ENCODE results near the gene SEMA4A.
A peak's percentile ranks its signal among the peaks of the same experiment; 100 is the strongest.
"Not testable (repeated sequence)": the region's sequence is repeated elsewhere in the genome, so short reads cannot be mapped to it uniquely, and the experiment has no call there.

The SEMA4A gene

DNA sequence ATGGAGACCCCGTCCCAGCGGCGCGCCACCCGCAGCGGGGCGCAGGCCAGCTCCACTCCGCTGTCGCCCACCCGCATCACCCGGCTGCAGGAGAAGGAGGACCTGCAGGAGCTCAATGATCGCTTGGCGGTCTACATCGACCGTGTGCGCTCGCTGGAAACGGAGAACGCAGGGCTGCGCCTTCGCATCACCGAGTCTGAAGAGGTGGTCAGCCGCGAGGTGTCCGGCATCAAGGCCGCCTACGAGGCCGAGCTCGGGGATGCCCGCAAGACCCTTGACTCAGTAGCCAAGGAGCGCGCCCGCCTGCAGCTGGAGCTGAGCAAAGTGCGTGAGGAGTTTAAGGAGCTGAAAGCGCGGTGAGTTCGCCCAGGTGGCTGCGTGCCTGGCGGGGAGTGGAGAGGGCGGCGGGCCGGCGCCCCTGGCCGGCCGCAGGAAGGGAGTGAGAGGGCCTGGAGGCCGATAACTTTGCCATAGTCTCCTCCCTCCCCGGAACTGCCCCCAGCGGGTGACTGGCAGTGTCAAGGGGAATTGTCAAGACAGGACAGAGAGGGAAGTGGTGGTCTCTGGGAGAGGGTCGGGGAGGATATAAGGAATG is 38.4 kb upstream of the SEMA4A start:
- peak overlapping the region; percentile 92 for H3K4me3 Mint-ChIP-seq
- peaks cover 50% of the 10 kb centered on the region for H3K4me1 Mint-ChIP-seq (ENCODE audit: low read depth)
- H3K27ac Mint-ChIP-seq = peak overlapping the region; percentile 58
- no peaks in the 10 kb centered on the region for H3K9me3 Mint-ChIP-seq
- peaks cover 25% of the 10 kb centered on the region for H3K27me3 Mint-ChIP-seq
- peaks cover 18% of the 10 kb centered on the region for H3K36me3 Mint-ChIP-seq (ENCODE audit: low read depth)

GRCh38 chr1:156115514-156116374 is 37.6 kb upstream of the SEMA4A start:
- peaks cover 25% of the 10 kb centered on the region for H3K36me3 Mint-ChIP-seq (ENCODE audit: low read depth)
- peaks cover 21% of the 10 kb centered on the region for H3K27me3 Mint-ChIP-seq
- peak overlapping the region; percentile 92 for H3K4me3 Mint-ChIP-seq
- H3K27ac Mint-ChIP-seq = peak overlapping the region; percentile 58
- peaks cover 57% of the 10 kb centered on the region for H3K4me1 Mint-ChIP-seq (ENCODE audit: low read depth)
- H3K9me3 Mint-ChIP-seq = no peaks in the 10 kb centered on the region

- Mint-ChIP-seq H3K27me3 (peaks cover 17% of the 10 kb centered on the region), H3K27ac (peak overlapping the region; percentile 41), H3K4me3 (peak overlapping the region; percentile 92), H3K4me1 (ENCODE audit: low read depth) (peaks cover 57% of the 10 kb centered on the region), H3K36me3 (ENCODE audit: low read depth) (peaks cover 32% of the 10 kb centered on the region)
- H3K9me3 Mint-ChIP-seq = not testable (repeated sequence)
These were observed 36.7 kb upstream of the SEMA4A start for GRCh38 chr1:156116731-156117130.

DNA sequence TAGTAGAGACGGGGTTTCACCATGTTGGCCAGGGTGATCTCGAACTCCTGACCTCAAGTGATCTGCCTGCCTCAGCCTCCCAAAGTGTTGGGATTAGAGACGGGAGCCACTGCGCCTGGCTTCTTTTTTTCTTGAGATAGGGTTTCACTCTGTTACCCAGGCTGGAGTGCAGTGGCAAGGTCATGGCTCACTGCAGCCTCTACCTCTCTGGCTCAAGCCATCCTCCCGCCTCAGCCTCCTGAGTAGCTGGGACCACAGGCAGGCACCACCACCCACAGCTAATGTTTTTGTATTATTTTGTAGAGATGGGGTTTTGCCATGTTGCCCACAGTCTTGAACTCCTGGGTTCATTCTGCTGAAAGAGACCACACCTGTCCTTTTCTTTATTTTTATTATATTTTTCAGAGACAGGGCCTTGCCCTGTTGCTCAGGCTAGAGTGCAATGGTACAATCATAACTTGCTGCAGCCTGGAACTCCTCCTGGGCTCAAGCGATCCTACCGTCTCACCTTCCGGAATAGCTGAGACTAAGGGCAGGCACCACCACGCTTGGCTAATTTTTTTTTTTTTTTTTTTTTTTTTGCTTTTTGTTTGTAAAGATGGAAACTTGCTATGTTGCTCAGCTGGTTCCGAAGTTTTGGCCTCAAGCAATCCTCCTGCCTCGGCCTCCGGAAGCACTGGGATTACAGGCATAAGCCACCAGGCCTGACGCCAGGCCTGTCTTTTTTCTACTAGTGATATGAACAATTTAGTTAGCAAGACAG is 35.8 kb upstream of the SEMA4A start:
- Mint-ChIP-seq H3K9me3 (no peaks in the 10 kb centered on the region), H3K4me1 (ENCODE audit: low read depth) (peaks cover 61% of the 10 kb centered on the region), H3K4me3 (peak overlapping the region; percentile 61), H3K27me3 (peaks cover 11% of the 10 kb centered on the region), H3K27ac (no peak overlapping the region), H3K36me3 (ENCODE audit: low read depth) (peaks cover 36% of the 10 kb centered on the region)

DNA sequence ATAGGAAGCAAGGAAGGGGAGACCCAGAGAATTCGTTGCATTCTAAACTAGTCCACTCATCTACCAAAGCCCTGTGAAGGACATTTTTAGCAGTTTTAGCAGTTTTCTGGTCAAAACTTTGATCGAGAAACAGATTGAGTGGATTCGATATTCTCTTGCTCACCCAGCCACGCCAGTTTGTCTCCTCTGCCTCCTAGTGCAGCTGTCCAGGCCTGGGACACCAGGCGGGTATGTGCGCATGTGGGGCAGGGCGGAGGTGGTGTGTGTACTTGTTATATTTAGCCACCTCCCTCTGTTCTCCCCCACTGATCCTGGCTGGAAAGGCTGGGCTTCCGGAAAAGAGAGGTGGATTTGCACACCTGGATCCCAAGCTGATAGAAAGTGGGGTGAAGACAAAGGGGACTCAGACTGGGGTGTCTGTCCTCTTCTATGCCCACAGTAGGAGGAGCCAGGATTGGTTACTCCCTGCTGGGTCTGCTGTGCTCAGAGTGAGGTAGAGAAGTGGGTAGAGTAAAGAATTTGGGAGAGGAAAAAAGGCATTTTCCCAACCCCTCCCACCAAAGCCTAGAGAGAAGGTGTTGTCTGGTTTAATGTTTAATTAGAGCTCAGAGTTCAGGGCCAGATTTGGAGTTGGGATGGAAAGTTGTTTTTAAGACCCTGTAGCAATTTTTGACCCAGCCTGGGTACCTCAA is 35.1 kb upstream of the SEMA4A start:
- Mint-ChIP-seq H3K9me3 (no peaks in the 10 kb centered on the region), H3K4me1 (ENCODE audit: low read depth) (peaks cover 61% of the 10 kb centered on the region), H3K27me3 (peaks cover 11% of the 10 kb centered on the region), H3K36me3 (ENCODE audit: low read depth) (peaks cover 37% of the 10 kb centered on the region), H3K4me3 (peak overlapping the region; percentile 75), H3K27ac (no peak overlapping the region)

DNA sequence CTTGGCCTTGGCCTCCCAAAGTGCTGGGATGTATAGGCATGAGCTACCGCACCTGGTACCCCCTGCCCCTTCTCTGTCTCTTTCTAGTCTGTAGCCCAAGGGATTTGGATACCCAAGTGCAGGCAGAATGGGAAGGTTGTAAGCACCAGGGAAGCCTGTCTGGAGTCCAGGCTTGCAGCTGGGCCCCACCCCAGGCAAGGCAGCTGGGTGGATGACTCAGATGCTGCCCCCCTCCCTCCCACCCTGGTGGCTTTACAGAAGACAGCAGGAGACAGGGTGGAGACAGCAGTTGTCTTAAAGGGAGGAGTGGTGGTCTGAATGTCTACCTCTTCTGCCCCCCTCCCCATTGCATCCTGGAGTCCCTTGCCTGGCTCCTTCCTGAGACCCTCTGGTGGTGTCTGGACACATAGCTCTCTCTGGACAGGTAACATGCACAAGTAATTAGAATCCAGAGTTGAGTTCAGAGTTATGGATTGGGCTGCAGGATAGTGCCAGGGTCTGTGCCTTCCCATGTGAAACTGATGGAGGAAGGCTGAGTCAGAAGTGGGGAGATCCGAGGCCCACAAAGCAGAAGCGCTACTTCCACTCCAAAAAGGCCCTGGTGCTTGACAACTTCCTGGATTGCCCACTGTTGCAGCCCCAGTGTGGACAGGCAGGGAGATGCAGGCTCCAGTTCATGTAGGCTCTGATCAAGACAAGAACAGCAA is 33.7 kb upstream of the SEMA4A start:
- peaks cover 37% of the 10 kb centered on the region for H3K36me3 Mint-ChIP-seq (ENCODE audit: low read depth)
- H3K27me3 Mint-ChIP-seq = peaks cover 8% of the 10 kb centered on the region
- H3K27ac Mint-ChIP-seq = no peak overlapping the region
- H3K4me1 Mint-ChIP-seq (ENCODE audit: low read depth) = peaks cover 63% of the 10 kb centered on the region
- no peaks in the 10 kb centered on the region for H3K9me3 Mint-ChIP-seq
- H3K4me3 Mint-ChIP-seq = peak overlapping the region; percentile 61

- H3K27ac Mint-ChIP-seq = peak overlapping the region; percentile 16
- H3K4me3 Mint-ChIP-seq = peak overlapping the region; percentile 61
- peaks cover 66% of the 10 kb centered on the region for H3K4me1 Mint-ChIP-seq (ENCODE audit: low read depth)
- H3K27me3 Mint-ChIP-seq = peaks cover 8% of the 10 kb centered on the region
- H3K36me3 Mint-ChIP-seq (ENCODE audit: low read depth) = peaks cover 37% of the 10 kb centered on the region
- H3K9me3 Mint-ChIP-seq = no peaks in the 10 kb centered on the region
These were observed 33.1 kb upstream of the SEMA4A start for GRCh38 chr1:156120318-156120717.

- H3K27me3 Mint-ChIP-seq, H3K9me3 Mint-ChIP-seq, H3K4me3 Mint-ChIP-seq, H3K27ac Mint-ChIP-seq: not testable (repeated sequence)
- peaks cover 68% of the 10 kb centered on the region for H3K4me1 Mint-ChIP-seq (ENCODE audit: low read depth)
- H3K36me3 Mint-ChIP-seq (ENCODE audit: low read depth) = peaks cover 37% of the 10 kb centered on the region
These were observed 32.4 kb upstream of the SEMA4A start for GRCh38 chr1:156121005-156121404.

DNA sequence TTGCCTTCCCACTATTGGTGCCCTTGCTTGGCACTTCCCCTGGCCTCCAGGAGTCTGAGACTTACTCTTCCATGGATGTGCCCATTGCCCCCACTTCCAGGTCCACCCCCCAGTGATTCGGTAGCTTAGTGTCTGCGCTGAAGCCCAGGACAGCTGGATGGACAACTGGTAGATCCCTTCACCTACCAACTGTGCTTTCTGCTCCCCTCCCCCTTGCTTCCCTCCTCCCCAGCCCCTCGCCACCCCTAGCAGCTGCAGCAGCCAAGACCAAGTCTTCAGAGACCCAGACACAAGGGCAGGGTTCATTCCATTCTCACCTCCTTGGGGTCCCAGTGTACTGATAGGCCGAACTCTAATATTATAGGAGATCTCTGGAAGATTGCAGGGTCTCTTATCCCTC is 31.9 kb upstream of the SEMA4A start:
- Mint-ChIP-seq H3K9me3 (no peaks in the 10 kb centered on the region), H3K4me3 (no peak overlapping the region), H3K27me3 (peaks cover 6% of the 10 kb centered on the region), H3K27ac (peak overlapping the region; percentile 31), H3K36me3 (ENCODE audit: low read depth) (peaks cover 34% of the 10 kb centered on the region), H3K4me1 (ENCODE audit: low read depth) (peaks cover 68% of the 10 kb centered on the region)

DNA sequence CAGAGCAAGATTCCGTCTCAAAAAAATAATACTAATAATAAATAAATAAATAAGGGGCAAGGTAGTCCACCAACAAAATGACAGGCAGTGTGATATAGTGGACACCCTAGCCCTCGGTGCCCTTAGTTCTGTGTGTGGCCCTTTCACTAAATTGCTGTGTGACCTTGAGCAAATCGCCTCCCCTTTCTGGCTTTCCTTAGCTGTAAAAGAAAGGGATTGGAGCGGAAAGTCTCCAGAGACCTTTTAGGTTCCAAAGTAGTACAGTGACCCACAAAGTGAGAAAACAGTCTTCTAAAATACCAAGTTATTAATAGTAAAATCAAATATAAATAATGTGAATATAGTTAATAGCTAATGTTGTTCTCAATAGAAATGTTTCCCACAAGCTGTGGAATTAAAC is 31.3 kb upstream of the SEMA4A start:
- Mint-ChIP-seq H3K27ac (no peak overlapping the region), H3K27me3 (peaks cover 4% of the 10 kb centered on the region), H3K9me3 (no peaks in the 10 kb centered on the region), H3K4me1 (ENCODE audit: low read depth) (peaks cover 71% of the 10 kb centered on the region), H3K4me3 (peak overlapping the region; percentile 30), H3K36me3 (ENCODE audit: low read depth) (peaks cover 31% of the 10 kb centered on the region)

DNA sequence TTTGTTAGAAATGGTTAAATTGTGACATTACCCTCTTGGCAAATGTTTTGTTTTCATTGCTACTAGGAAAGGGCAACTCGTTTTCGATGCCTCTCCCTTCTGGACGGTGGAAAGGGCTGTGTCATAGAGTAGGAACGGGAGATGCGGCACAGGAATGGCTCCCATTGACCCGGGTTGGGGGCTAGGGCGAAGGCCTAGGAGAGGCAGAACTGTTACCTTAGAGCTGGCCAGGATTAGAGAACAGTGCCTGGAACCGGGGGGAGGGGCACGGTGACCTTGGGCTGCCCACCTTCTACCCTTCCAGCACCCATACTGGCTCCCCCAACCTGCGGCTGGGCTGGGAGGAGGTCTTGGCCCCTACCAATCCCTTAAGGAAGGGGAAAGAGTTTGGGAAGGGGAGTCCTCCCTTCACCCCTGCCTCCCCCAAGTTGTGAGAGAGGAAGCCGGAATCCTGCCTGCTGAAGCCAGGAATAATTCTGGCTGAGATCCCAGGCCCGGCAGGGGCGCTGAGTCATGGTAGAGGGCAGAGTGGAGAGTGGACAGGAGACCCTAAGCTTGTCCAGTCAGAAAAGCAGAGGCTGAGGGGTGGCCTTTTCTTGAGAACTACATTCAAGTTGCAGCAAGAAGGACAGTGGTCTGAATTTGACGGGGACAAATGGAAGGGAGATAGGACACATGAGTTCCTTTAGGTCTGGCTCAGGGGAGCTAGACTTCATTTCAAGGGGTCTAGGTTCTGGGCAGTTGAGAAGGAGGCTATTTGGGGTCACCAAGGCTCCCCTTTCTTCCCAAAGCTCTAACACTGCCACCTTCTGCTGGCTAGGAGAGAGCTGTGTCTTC is 30.6 kb upstream of the SEMA4A start:
- peak overlapping the region; percentile 30 for H3K4me3 Mint-ChIP-seq

DNA sequence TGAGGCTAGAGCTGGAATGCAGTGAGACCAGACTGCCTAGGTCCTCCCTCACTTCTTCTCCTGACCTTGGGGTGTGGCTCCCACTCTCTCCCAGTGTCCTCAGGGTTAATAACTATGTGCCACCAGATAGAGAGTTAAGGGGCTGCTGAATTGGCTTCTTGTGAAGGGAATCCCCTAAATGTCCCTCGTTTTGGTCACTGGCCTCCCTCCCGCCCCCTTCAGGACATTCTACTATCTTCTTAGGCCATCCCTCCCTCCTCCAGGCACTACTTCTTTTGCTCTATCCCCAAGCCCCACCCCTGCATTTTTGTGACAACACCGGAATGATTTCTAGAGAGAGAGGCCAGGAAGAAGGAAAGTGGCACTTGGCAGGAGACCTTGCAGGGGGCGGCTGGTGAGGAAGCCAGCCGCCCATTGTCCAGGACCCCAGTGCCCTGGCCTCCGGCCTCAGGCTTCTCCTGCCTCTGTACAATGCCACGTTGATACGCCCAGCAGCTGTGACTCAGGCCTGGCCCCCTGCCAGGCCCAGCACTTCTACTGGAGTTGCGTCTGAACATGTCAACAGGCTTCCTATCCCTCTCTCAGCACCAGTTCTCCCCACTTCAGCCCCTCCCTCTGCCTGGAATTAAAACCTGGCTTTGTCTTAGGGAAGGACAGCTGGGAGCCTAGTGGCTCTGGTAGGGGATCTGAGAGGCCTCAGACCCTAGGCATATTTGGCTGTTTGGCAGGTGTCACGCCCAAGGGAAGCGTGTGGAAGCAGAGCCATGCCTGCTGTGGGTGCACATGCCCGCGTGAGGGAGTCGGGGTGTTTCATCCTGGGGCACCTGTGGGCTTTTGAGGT is 29.8 kb upstream of the SEMA4A start:
- Mint-ChIP-seq H3K27ac (peak overlapping the region; percentile 65), H3K4me1 (ENCODE audit: low read depth) (peaks cover 79% of the 10 kb centered on the region), H3K36me3 (ENCODE audit: low read depth) (peaks cover 34% of the 10 kb centered on the region), H3K4me3 (peak overlapping the region; percentile 30), H3K27me3 (peaks cover under 1% of the 10 kb centered on the region), H3K9me3 (no peaks in the 10 kb centered on the region)

More for the DNA sequence above, 30.6 kb upstream of the SEMA4A start:
- Mint-ChIP-seq H3K36me3 (ENCODE audit: low read depth) (peaks cover 36% of the 10 kb centered on the region), H3K9me3 (no peaks in the 10 kb centered on the region), H3K27me3 (peaks cover 4% of the 10 kb centered on the region), H3K4me1 (ENCODE audit: low read depth) (peaks cover 78% of the 10 kb centered on the region), H3K27ac (peak overlapping the region; percentile 45)

Data from stimulated activated naive CD8-positive, alpha-beta T cell treated with anti-CD3 and anti-CD28 coated beads, Interleukin-15, Interleukin-2, amounts not matched to agents 100 ng/mL and 50 ng/mL, for 24 hours (primary cell).